ENCODE data around the gene HAUS7. TPM values are rescaled to one million over a fixed set of nuclear protein-coding genes. Genes with fewer than 3 reads are reported as not detected.

Gene HAUS7
- total and polyA plus RNA-seq, 2 of the 8 experiments (the other 6 are each of a cell fraction or from before 2014, with no cell fraction given): 45.4 to 54.0 TPM

DNA sequence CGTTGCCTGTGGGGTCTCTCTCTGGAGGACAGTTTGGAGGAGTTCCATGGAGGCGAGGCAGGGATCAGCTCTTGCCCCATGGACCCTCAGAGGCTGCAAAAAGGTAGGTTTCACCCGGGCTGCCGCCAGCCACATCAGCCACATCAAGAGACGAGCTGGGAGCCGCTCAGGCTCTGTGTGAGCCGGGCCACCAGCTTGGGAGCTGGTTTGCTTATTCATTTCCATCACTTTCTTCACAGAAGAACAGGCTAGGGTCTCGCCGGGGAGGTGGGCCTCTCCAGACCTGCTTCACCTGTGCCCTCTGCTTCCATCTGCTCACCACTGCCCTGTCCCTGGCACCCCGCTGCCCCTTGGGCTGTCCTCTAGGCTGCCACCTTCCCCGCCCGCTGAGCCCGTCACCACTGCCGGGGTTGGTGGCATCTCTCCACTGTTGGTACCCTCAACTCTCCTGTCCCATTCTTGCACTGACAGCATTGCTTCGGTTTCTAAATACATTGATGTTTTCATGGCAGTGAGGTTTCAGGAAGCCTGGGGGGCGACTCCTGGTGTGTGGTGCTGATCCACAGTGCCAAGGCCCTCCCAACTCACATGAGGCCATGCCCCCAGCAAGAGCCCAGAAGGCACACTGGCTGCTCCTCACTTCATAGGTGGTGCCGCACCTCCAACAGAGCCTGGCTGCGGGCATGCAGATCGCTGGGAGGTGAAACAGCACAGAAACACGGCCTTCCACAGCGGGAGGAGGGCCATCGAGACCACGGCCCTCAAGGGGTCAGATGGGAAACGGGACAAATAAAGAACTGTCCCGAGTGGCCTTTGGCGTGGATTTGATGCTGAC is 20.0 kb downstream of the HAUS7 start:
- no peak for DNase-seq (ENCODE audit: low read depth in 1 of 2, low spot score in 2 of 2)
- Histone ChIP-seq H3K14ac (ENCODE audit: insufficient read length) (no peak overlapping the region), H3K18ac (ENCODE audit: extremely low read depth, low read length) (no peak overlapping the region), H4K5ac (ENCODE audit: insufficient read length, low read depth, low read length) (no peak overlapping the region), H4K20me1 (replicated peaks in 1 of 2; ENCODE audit: control insufficient read depth in 1 of 2, insufficient read depth in 2 of 2, low read length in 2 of 2) (no peaks in the 10 kb centered on the region), H3K23ac (ENCODE audit: insufficient read length) (no peak overlapping the region), H2BK15ac (ENCODE audit: low read length) (no peak overlapping the region), H3K4me1 (replicated peaks in 1 of 4; ENCODE audit: control insufficient read depth in 3 of 4, insufficient read depth in 4 of 4, low read length in 3 of 4) (no peaks in the 10 kb centered on the region), H3K9me3 (ENCODE audit: insufficient read depth in 2 of 2, low read depth in 1 of 2, low read length in 1 of 2) (no peaks in the 10 kb centered on the region), H2BK5ac (ENCODE audit: low read depth, low read length) (no peak overlapping the region), H3K23me2 (ENCODE audit: low read depth, low read length) (no peaks in the 10 kb centered on the region), H3K9ac (replicated peaks in 1 of 4; ENCODE audit: extremely low read depth in 1 of 4, low read depth in 3 of 4, low read length in 3 of 4) (no peak overlapping the region), H2AFZ (ENCODE audit: low read length) (no peak overlapping the region), H4K8ac (ENCODE audit: extremely low read depth, insufficient read depth, low read length) (no peak overlapping the region), H2AK5ac (ENCODE audit: low read depth, low read length) (no peak overlapping the region), H3K79me1 (ENCODE audit: low read depth, low read length) (no peaks in the 10 kb centered on the region), H2BK12ac (ENCODE audit: low read depth, low read length) (no peak overlapping the region), H3K27ac (ENCODE audit: low read depth, low read length) (no peak overlapping the region), H3K79me2 (ENCODE audit: control insufficient read depth in 1 of 2, insufficient read depth in 2 of 2, low read length in 2 of 2) (no peaks in the 10 kb centered on the region), H3K4me2 (ENCODE audit: insufficient read depth in 1 of 2, low read depth in 2 of 2, low read length in 2 of 2) (no peak overlapping the region), H2BK120ac (replicated peaks; ENCODE audit: low read depth, low read length) (no peak overlapping the region), H3K36me3 (ENCODE audit: control insufficient read depth in 2 of 4, insufficient read depth in 4 of 4, low read length in 3 of 4) (peaks cover 0 to 7% (median 0%) of the 10 kb centered on the region in 4 experiments; a peak in 3 of 8 replicates), H3K4me3 (ENCODE audit: extremely low read depth in 1 of 4, insufficient read depth in 2 of 4, low read depth in 3 of 4, low read length in 4 of 4) (no peak overlapping the region), H3K4ac (replicated peaks; ENCODE audit: insufficient read length, low read depth, low read length) (no peak overlapping the region), H2BK20ac (ENCODE audit: low read length) (no peak overlapping the region), H3K27me3 (replicated peaks in 1 of 4; ENCODE audit: control insufficient read depth in 3 of 4, extremely low read depth in 1 of 4, insufficient read depth in 3 of 4, low read length in 3 of 4) (no peaks in the 10 kb centered on the region), H3K56ac (replicated peaks; ENCODE audit: insufficient read length, low read depth, low read length) (no peak overlapping the region), H4K91ac (replicated peaks; ENCODE audit: insufficient read length, low read length) (no peak overlapping the region)
- 95% methylated on average over 21 of the region's 26 CpGs; no CpG with 5 or more reads in 1 of the 2 experiments for WGBS, 2 experiments (ENCODE audit: extremely low coverage in 1 of 2, insufficient coverage in 1 of 2, insufficient read length in 1 of 2, insufficient replicate concordance in 2 of 2, low coverage in 1 of 2, low lambda C conversion rate in 2 of 2, missing lambda C conversion rate in 1 of 2)
- FAIRE-seq: no peak
- CTCF ChIA-PET (ENCODE audit: partially characterized antibody): no interaction called here
- POLR2A ChIA-PET (ENCODE audit: partially characterized antibody): no interaction called here
- TF ChIP-seq SP4 (IDR thresholded peaks at IDR 0.05; ENCODE audit: low read length) (no peak), SP1 (IDR thresholded peaks at IDR 0.05; ENCODE audit: low read depth, low read length) (no peak), BRCA1 (IDR thresholded peaks at IDR 0.05; ENCODE audit: low read depth, low read length) (no peak)
- TF ChIP-seq, protein P1, sequence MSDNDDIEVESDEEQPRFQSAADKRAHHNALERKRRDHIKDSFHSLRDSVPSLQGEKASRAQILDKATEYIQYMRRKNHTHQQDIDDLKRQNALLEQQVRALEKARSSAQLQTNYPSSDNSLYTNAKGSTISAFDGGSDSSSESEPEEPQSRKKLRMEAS (IDR thresholded peaks at IDR 0.05): no peak
- TF ChIP-seq, protein P2, sequence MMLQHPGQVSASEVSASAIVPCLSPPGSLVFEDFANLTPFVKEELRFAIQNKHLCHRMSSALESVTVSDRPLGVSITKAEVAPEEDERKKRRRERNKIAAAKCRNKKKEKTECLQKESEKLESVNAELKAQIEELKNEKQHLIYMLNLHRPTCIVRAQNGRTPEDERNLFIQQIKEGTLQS (IDR thresholded peaks at IDR 0.05; ENCODE audit: insufficient read depth, low read depth, low read length): no peak
